Heart left ventricle (tissue), 16 donors: Measurements from ENCODE around the gene PEX11G. TPM values are rescaled to one million over a fixed set of nuclear protein-coding genes. Genes with fewer than 3 reads are reported as not detected.

Experiments
- ATAC-seq, 4 donors: fragments of 200-7000 bp; cut with Tn5 transposase; one replicate each; pipeline ENCODE4 v1.9.1; 2020 to 2022; ENCODE audit warnings: moderate library complexity in 4 of 4, mild to moderate bottlenecking in 3 of 4, moderate number of reproducible peaks in 1 of 4
- DNase-seq, 5 donors: peaks; one replicate each; pipeline ENCODE4 v3.0.0-alpha.2; 2020
- H3K27ac ChIP-seq, 12 donors: fragments of 200-600 bp; sonication (generic) in 4 of 12; one replicate each; pipeline versions ENCODE4 v1.5.0 to v1.8.0; 2016 to 2022; ENCODE audit warnings: mild to moderate bottlenecking in 2 of 12
- H3K27me3 ChIP-seq, 9 donors: fragments of 200-600 bp; sonication (generic) in 2 of 9; one replicate each; pipeline versions ENCODE4 v1.5.1 to v1.8.0; 2016 to 2022; ENCODE audit warnings: mild to moderate bottlenecking in 3 of 9
- H3K36me3 ChIP-seq, 9 donors: fragments of 200-600 bp; sonication (generic) in 2 of 9; one replicate each; pipeline versions ENCODE4 v1.5.0 to v1.8.0; 2018 to 2022; ENCODE audit warnings: mild to moderate bottlenecking in 2 of 9
- H3K4me1 ChIP-seq, 12 donors: fragments of 200-600 bp; sonication (generic) in 4 of 12; one replicate each; pipeline versions ENCODE4 v1.5.0 to v1.8.0; 2016 to 2022; ENCODE audit warnings: mild to moderate bottlenecking in 3 of 12
- H3K4me3 ChIP-seq, 12 donors: fragments of 200-600 bp; sonication (generic) in 4 of 12; one replicate each; pipeline versions ENCODE4 v1.5.0 to v1.8.0; 2017 to 2022; ENCODE audit warnings: mild to moderate bottlenecking in 9 of 12, moderate library complexity in 4 of 12
- H3K9me3 ChIP-seq, 12 donors: fragments of 200-600 bp; sonication (generic) in 4 of 12; one replicate each; pipeline versions ENCODE4 v1.5.0 to v1.8.0; 2016 to 2022; ENCODE audit warnings: mild to moderate bottlenecking in 1 of 12
- CTCF ChIP-seq, 12 donors: fragments of 200-600 bp; sonication (generic) in 4 of 12; IDR thresholded peaks; one replicate each; pipeline versions ENCODE4 v1.5.0 to v1.8.0; 2018 to 2022; ENCODE audit warnings: antibody characterized with exemption in 12 of 12, mild to moderate bottlenecking in 5 of 12
- POLR2A ChIP-seq, 2 donors: fragments of 450-650 bp; IDR thresholded peaks; one replicate each; pipeline ENCODE4 v1.6.1; 2017; ENCODE audit warnings: antibody characterized with exemption in 2 of 2, mild to moderate bottlenecking in 2 of 2, moderate library complexity in 2 of 2
- WGBS, 4 donors: extraction: QIAGEN DNeasy Blood & Tissue Kit in 2 of 4; methylation state at CpG; one replicate each; pipeline versions ENCODE4 v1.1.5 to v1.1.7; 2013 to 2018; 5-methylcytosine and 5-hydroxymethylcytosine counted together
- intact Hi-C, 10 donors: fragments of 100-400 bp; cut with DNase I; formaldehyde crosslinking; loops; one replicate each; pipeline versions ENCODE4 v1.11.1 to v1.14.2; 2022
- polyA plus RNA-seq, 2 donors: library from polyadenylated mRNA; stranded (reverse); fragments of 200-250 nt; gene quantifications; one replicate each; pipeline ENCODE4 v1.2.3, GENCODE V29; 2013
- total RNA-seq, 9 donors: library from RNA; depleted of rRNA in 2 of 9; stranded (reverse); fragments of >200 nt in 2 of 9; fragmentation: NEBNext Ultra II Directional in 3 of 9; extraction: Animal tissue kit (Norgen Biotek cat#: 25700) in 3 of 9; gene quantifications; one replicate each; pipeline versions ENCODE4 v1.1.0 to v1.2.4, GENCODE V29; 2016 to 2023
- donor health status: ischemic (EF 13 %, LVEDD 7.1; RV severe dilation, severe dysfunction).
- donor health status: healthy with polysubstance abuse.
- donor health status: DM: no; HTN: yes; CAD: no.
- donor health status: DM: no; HTN: no; CAD: no.
- donor health status: ischemic (EF 25% LVEDD 6.9; RV normal size, moderate dysfunction).
- donor health status: ischemic (EF 25% LVEDD 5.7; RV mildly dilated, moderate dysfunction).
- donor health status: healthy.
- donor health status: DM: yes; HTN: yes; CAD: no.
- donor health status: ischemic (EF 35%, LVEDD 5.7; RV mildly dilated, moderate dysfunction).
- donor health status: nonischemic (EF 11% LVEDD 7.7; RV severe dilation, severe dysfunction).
- donor health status: DM: yes; HTN: yes; CAD: no.
- donor health status: PGD.
- donor health status: ischemic (EF 29% LVEDD 5.4; RV normal size, mild dysfunction).
- donor health status: nonischemic (EF 23%, LVEDD 6.1; RV moderate dilation, normal function).

The PEX11G gene
- total and polyA plus RNA-seq, 11 donors = 0.55 to 3.4 (median 1.5) TPM

- Histone ChIP-seq H3K27me3 (no peaks in the 10 kb centered on the region), H3K36me3 (peaks cover 0 to 66% (median 48%) of the 10 kb centered on the region in 9 donors), H3K9me3 (no peaks in the 10 kb centered on the region), H3K4me1 (peaks cover 0 to 9% (median 0%) of the 10 kb centered on the region in 12 donors), H3K27ac (no peak overlapping the region), H3K4me3 (no peak overlapping the region)
- WGBS, 4 donors = 93 to 95% (median 94%) methylated on average over 19 to 31 of the region's 31 CpGs
- DNase-seq (no peak), ATAC-seq (peak in 1 of 4 donors; percentile 8)
- intact Hi-C loops = no loop called here
- TF ChIP-seq POLR2A (IDR thresholded peaks at IDR 0.05) = no peak
- TF ChIP-seq CTCF (IDR thresholded peaks at IDR 0.05) = no peak
Observed at GRCh38 chr19:7470540-7471305, 18.1 kb downstream of the PEX11G start.

GRCh38 chr19:7469669-7470285 lies 19.1 kb downstream of the PEX11G start:
- Histone ChIP-seq H3K9me3 (no peaks in the 10 kb centered on the region), H3K36me3 (peaks cover 0 to 76% (median 58%) of the 10 kb centered on the region in 9 donors), H3K4me1 (peaks cover 0 to 9% (median 0%) of the 10 kb centered on the region in 12 donors), H3K4me3 (no peak overlapping the region), H3K27me3 (no peaks in the 10 kb centered on the region), H3K27ac (no peak overlapping the region)
- intact Hi-C loops = no loop called here
- ATAC-seq (no peak), DNase-seq (no peak)
- TF ChIP-seq CTCF (IDR thresholded peaks at IDR 0.05) (no peak), POLR2A (IDR thresholded peaks at IDR 0.05) (no peak)
- WGBS, 4 donors = 92 to 94% (median 93%) methylated on average over 27 to 31 of the region's 31 CpGs

GRCh38 chr19:7468840-7469239 lies 20.0 kb downstream of the PEX11G start:
- no peak for TF ChIP-seq POLR2A (IDR thresholded peaks at IDR 0.05)
- TF ChIP-seq CTCF (IDR thresholded peaks at IDR 0.05) = no peak
- intact Hi-C loops = no loop called here

More at GRCh38 chr19:7468840-7469239, 20.0 kb downstream of the PEX11G start:
- ATAC-seq (no peak), DNase-seq (no peak)
- Histone ChIP-seq H3K9me3 (no peaks in the 10 kb centered on the region), H3K27me3 (no peaks in the 10 kb centered on the region), H3K36me3 (peaks cover 0 to 85% (median 67%) of the 10 kb centered on the region in 9 donors), H3K4me3 (no peak overlapping the region), H3K4me1 (peaks cover 0 to 9% (median 0%) of the 10 kb centered on the region in 12 donors), H3K27ac (no peak overlapping the region)
- 83 to 93% (median 90%) methylated on average over 9 to 24 of the region's 24 CpGs for WGBS, 4 donors
